NCI-H1417 (cell line): ENCODE measurements around the gene STAT5B.
A peak's percentile ranks its signal among the peaks of the same experiment; 100 is the strongest.

Experiments
- DNase-seq, 3 experiments: peaks; one replicate each; lab custom pipeline; 2025; lab: John Stamatoyannopoulos, UW

STAT5B gene

DNA sequence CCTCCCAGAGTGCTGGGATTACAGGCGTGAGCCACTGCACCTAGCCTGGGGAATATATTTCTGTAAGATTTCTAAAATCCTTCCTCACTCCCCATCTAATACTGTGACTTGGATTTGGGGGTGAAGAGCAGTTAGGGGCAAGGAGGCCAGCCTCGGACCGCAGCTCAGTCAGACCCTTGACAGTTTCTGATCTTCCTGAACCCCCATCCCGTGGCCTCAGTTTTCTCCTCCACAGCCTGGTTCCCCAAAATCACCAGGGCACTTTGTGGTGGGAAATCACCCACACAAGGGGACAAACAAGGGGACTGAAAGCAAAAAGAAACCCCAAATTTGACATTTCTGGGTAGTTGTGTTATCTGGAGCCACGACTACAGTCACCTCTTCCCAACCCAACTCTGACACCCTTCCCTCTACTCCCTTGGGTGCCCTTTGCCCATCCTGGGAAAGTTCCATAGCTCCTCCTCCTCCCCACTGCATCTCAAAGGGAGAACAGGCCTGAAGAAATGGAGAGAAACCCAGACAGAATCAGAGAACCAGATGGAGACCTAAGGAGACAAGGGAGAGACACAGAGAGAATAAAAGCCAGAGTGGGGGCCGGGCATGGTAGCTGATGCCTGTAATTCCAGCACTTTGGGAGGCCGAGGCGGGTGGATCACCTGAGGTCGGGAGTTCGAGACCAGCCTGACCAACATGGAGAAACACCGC, 9.3 kb upstream of the STAT5B start:
- no peak for DNase-seq

DNA sequence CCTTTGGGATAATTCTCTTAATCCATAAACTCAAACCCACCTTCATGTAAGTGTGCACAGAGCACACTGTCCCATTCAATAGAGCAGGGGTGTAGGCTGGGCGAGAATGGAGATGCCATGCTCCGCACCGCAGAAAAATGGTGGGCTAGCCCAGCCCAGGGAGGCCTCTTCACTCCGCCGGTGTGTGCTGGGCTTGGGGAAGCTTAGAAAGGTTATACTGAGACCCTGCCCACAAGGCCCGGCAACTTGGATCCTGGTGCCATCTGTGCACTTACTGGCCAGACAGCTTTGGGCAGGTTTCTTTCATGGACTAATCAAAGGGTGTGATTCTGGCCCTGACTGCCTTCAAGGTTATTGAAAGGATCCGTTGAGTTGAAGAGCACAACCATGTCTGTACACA, 8.4 kb upstream of the STAT5B start:
- DNase-seq = no peak

DNA sequence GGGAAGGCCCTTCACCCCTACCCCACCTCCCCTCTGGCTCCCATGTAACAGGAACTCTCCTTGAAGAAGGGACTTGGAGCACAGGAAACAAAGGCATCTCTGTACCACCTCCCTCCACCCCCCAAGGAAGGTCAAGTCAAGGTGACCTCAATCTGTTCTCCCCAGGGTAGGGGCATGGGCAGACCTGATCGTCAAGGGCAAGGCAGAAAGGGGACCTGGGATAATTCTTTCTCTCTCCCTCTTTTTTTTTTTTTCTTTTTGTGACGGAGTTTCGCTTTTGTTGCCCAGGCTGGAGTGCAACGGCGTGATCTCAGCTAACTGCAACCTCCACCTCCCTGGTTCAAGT, 7.8 kb upstream of the STAT5B start:
- no peak for DNase-seq

DNA sequence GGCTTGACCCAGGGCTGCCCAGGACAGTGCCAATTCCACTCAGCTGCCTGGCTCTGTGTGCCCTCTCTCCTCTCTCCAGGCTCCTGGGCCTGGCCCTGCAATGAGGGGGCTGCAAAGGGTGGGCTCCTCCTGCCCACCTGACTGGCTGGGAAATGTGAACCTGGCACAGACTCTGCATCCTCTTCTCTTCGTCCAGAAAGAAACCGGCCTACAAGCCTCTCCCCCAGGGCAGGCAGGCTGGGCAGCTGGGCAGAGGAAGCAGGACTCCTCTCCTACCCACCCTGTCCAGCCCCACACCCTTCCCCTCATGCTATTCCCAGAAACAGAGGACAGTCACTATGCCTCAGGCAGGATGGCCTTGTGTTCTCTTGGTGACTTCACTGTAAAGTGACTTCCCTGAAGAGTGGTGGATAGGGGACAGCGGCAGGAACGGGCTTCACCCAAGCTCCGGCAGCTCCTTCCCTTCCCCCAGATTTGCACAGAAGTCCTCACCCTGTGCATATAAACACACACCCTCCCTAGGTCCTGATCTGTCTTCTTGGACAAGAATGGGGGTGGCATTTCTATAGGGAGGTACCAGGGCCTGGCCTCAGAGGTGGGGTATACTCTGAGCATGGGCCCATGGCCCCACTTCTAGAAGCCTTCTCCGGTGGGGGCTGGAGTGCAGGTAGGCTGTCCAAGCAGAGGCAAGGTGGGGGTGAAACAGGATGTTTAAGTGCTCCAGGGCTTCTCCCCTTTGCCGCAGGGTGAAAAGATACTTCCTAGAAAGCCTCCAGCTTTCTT, 7.2 kb upstream of the STAT5B start:
- no peak for DNase-seq

DNA sequence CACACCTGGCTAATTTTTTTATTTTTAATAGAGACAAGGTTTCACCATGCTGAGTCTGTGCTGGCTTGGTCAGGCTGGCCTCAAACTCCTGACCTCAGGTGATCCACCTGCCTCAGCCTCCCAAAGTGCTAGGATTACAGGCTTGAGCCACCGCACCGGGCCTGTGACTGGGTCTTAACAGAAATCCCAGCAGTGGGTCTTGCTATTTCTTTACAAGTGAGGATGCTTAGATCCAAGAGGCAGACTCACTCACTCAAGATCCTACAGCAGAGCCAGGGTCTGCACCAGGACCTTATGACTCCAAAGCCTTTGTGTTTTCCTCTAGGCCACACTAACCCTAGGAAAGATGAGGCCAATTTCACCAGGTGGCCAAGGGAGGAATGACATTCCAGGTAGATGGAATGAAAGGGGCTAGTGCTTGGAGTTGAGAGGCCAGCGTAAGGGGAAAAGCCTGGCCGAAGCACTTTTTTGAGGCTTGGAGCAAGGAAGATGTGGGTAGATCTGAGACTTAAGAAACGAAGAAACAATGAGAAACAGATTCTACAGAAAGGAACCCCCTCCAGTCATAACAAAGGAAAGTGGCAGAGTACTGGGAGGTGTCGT, 6.4 kb upstream of the STAT5B start:
- DNase-seq = peak in 1 of 3 experiments; percentile 12

DNA sequence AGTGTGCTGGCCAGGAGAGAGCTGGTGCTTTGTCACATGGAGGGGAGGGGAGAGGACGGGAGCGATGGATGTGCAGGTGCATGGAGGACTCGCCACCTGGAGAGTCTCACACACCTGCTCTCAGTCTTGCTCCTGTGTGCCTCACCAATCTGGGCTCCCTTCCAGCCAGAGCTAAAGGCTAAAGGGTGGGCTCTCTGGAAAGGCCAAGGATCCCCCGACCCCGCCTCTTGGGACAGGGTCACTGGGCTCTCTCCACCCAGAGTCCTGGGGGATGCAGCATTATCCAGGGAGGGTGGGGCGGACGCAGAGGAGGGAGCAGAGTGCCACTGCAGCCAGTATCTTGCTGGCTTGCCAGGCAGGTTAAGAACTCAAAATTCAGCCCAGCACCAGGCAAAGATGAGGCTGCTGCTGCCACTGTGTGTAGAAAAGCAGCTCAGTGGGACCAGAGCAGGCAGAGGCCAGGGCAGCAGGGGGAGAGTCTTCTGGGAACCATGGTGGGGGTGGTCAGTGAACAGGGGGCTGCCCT, 5.4 kb upstream of the STAT5B start:
- DNase-seq = peak; percentile 76 to 92 (median 79)

DNA sequence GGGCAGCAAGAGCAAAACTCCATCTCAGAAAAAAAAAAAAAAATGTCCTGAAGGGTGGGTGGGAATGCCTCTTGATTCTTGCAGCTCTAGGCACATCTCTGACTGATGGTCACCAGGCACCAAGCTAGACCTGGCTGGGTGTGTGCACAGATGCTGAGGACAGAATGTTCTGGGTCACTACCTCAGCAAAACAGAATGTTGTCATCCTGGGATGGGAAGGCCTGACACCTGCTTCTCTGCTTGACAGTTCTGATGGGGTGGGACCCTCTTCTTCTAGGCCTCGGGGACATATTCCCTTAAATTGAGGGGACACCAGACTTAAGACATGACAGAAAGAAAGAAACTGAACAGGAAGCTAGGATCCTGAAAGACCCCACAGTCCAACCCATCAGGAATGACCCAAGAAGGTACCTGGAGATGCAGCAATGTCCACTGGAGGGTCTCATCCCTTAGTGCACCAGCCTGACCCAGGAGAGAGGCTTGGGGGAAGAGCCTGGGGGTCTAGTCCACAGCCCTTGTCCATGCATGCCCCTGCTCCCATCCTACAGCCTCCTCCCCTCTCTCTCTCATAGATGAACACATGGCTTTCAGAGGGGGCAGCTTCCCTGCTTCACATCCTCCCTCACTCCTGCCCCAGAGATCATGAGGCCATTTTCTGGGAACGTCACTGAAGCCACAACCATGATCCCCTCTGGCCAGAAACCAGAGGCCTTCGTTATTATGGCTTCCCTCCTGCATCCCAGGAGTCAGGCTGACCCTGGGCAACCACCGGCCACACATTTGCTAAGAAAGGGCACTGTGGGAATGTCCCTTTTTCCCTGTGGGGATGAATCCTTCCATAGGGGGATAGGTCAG, 3.8 kb upstream of the STAT5B start:
- DNase-seq = no peak

DNA sequence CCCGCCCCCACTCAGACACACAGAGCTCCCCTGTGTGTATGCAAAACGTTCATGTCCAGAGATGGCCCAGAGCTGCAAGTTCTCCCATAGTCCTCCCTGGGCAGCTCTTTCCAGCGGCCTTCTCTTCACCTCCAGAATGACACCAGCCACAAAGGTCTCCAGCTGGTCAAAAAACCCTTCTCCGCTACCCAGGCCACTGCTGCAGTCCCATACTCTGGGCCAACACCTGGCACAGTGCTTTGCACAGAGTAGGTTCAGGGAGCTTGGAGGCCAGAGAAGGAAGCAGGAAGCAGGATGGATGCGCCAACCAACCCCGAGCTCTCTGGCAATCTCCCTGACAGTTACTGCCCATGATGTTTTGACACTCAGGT, 1.1 kb upstream of the STAT5B start:
- no peak for DNase-seq

DNA sequence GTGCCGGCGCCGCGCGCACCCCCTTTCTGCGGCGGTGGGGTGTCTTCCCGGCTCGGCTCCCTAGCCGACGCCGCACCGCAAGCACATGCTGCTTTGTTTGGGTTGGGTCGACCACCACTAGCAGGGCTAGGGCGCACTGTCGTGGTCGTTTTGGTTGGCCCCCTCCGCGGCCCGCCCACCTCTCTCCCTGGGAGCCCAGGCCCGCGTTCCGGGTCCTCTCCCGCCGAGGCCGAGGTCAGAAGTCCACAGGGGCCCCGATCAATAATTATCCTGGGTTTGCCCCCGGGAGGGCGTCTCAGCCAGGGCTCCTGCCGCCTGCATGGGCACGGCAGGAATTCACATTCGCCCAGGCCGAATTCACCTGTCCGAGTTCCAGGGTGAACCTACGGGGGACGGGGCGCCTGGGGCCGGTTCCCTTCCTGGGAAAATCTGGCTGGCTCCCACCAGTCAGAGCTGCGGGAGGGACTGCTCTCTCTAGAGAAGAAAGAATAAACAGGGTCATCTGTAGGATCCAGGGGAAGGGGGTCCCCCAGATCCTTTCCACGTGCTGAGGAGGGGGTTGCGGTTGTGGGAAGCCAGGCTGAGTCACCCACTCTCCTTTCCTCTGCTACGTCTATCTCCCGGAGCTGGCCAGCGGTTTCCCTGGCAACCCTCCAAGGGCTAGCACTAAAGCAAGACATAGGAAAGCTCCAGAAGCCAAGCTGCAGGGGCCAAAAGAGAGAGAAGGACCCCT, 584 bp upstream of the STAT5B start:
- peak; percentile 27 to 76 (median 64) for DNase-seq

DNA sequence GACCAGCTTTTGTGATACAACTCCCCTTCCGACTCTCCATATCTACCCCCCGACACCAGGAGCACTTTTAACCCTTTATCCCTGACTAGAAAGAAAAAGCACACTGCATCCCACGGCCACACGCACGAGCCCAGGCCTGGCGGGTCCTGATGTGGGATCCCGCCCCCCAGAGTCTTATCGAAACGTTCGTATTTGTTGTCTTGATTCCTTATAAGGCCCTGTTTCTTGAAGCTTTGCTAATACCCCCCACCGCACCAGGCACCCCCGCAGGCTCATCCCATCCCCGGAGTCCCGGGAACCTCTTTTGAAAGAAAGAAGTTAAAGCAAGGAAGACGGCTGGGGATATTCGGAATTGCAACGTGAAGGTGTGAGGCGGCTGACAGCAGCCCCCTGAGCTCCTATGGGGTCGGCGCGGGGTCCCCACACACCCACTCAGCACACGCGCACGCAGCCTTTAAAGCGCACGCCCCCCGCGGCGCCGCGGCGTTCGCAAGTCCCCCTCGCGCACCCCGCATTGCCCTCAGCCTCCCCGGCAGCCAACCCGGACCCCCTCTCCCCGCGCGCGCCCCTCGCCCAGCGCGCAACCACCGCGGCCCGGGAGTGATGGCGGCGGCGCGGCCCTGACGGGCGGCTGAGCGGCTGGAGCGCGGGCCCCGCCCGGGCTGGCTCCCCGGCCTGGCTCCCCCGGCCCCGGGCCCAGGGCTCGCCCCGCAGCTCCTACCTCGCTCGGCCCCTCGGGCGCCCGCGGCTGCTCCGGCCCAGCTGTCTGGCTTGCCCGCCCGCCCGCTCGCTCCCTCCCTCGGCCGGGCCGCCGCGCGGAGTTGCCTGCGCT, 448 bp downstream of the STAT5B start:
- DNase-seq = peak in 2 of 3 experiments; percentile 64 to 66

DNA sequence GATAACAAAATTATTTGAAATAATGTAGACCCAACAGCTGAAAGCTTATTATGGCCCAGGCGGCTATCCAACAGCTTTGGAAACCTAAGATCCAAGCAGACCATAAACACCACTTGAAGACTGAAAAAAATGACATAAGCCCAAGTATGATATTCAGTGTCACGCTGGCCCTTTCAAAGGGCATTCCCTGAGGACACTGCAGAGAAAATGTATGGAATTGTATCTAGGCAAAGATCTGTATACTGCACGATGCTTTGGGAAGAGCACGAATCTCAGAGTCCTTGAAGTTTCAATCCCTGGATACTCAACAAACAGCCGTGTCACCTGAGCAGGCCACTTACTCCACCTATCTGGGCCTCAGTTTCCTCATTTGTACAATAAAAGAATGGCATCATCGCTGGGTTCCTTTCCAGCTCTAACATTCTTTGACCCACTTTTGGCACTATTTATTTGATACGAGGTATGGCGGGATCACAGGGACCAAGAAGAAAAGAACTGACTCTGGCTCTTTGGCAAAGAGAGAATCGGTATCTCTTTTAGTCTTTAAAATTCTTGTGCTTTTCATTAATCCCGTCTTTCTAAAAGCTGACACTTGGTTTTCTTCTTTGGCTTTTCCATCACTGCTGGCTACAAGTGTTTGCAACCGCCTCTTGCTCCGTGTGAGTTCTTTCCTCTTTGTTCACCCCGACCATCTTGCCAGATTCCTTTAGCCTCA, 1.2 kb downstream of the STAT5B start:
- DNase-seq = peak; percentile 33 to 53 (median 34)

DNA sequence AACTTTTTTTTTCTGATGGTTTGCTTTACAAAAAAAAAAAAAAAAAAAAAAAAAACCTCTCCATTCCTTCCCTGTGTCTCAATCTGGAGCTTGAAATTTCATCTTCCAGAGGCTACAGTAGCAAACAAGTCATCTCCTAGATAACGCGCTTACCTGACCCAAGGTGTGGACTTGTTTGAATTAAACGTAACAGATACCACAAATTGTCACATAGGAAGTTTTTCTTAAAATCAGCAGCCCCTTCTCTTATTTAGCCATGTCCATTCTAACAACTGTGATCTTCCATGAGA, 2.0 kb downstream of the STAT5B start:
- DNase-seq = no peak

DNA sequence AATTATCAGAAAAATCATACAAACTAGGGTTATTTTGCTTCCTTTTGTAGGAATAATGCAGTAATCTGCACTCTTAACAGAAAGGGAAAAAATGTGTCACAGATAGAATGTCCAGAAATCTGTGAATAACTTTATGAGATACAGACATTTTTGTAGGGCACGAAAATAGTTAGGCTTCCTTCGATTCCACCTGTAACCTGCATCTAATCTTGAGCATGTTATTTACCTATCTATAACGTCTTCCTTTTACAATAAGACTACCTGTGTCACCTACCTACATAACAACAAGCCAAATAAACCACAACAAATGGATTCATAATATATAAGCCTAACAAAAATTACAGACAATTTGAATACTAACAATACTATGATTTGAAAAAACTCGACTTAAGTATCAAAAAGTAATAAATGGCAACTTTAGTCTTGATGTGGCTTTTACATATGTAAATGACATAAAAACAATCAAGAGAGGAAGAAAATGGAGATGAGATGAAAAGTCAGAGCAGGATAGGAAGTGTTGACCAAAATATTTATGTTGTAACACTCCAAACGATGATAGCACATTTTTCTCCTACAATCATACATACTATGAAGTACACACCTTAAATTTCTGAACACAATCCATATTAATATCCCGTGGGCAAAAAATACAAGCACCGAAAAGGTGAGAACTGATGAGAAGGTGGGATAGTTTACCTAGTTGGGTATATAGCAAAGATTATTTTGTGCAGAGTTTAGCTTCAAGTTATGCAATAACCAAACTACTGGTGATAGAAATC, 2.5 kb downstream of the STAT5B start:
- no peak for DNase-seq

DNA sequence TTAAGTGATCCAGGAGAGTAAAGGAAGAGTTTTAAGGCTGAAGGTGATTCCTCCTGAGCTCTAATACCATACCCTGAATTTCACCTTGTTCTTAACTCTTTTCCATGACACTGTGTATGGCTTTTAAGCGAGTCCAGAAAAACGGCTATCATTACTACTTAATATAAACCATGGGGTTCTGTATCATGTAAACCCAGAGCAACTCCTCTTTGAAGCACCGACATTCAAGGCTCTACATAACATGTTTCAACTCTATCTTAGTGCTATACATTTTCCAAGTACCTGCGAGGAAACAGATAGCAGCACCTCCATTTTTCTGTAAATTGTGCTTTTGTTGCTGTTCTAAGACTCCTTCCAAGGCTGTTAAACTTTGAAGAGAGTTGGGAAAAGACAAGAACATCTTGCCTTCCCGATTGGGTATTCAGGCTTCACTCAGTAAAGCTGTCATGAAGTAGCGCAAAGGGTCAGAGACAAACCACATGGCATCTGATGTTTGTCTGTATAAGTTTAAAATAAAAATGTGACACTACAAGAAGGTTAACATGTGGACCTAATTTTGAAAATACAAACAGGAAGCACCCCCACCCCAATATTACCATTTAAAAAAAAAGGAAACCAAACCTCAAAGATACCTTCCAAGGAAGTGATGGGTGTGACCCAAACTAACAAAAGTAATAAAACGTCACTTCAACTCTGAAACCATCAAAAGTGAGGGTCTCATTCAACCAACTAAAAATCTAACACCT, 3.9 kb downstream of the STAT5B start:
- no peak for DNase-seq

DNA sequence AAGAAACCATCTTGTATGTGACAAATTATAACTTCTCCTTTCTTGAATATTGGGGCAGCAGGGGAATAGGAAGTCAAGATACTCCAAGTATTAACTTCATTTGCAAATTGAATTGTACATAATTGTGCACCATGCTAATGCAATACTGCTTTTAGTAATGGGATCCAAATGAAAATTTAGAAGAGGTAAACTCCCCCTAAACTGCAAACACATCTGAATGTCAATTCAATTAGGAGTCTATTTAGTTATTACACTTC, 4.5 kb downstream of the STAT5B start:
- DNase-seq = no peak

DNA sequence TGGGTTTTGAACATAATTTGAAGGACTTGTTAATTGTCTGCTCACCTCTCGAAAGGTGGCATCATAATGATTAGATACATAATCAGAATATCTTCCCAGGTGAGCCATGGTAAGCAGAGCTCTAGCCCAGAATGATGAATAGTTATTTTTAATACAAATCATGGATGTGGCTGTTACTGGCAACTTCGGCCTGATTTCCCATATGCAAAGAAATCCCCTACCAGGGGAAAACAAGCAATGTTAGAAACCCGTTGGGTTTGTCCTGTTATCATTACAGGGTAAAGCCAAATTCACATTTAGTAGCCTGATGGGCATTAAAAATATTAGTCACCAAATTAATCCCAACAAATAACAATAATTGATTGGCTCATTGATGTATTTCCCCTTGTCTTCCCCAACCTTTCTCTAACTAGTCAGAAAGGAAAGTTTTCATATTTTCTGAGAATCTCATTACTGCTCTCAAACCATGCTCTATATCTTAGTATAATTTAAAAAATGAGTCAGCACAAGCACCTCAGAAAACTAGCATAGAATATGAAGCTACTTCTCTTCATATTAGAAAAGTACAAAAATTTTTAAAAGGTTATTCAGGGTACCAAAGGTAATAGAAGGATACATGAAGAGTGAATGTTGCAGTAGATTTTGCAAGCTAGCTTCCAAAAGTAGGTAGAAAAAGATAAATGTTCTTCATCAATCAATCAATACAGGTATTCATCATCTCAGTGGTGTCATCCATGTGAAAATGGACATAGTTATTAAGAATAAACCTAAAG, 5.0 kb downstream of the STAT5B start:
- DNase-seq = no peak

DNA sequence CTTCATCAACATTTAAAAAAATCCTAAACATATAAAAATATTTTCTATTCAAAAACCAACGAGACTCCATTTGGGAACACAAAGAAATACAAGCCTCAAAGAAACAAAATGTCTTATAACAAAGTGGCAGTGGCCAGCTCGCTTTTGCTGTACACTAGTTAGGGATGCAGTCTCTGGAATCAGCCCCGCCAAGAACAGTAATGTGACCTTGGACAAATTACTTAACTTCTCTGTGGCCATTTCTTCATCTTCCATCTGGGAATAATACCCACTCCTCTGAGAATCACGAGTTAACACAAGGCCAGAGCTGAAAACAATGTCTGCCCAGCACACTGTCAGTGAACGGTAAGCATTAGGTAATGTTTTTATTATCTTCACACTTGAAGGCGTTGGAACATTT, 5.6 kb downstream of the STAT5B start:
- DNase-seq = no peak

DNA sequence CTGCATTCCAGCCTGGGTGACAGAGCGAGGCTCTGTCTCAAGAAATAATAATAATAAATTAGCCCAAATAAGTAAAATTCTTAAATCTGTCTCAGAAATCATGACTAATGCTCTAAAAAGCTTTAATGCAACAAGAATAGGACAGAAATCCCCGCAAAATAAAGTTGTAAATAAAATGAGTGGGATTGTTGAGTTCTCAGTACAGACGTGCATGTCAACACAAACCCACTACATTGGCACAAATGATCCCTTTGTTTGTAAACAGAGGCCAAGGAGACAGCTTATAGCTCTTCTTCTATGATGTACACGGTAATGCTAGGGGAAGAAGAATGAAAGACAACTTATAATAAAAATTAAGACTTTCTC, 6.0 kb downstream of the STAT5B start:
- no peak for DNase-seq
